ENCODE measurements around the gene DPYSL5. TPM values are rescaled to one million over a fixed set of nuclear protein-coding genes. Genes with fewer than 3 reads are reported as not detected.

Gene DPYSL5
- total and polyA plus RNA-seq, 4 donors = not detected

DNA sequence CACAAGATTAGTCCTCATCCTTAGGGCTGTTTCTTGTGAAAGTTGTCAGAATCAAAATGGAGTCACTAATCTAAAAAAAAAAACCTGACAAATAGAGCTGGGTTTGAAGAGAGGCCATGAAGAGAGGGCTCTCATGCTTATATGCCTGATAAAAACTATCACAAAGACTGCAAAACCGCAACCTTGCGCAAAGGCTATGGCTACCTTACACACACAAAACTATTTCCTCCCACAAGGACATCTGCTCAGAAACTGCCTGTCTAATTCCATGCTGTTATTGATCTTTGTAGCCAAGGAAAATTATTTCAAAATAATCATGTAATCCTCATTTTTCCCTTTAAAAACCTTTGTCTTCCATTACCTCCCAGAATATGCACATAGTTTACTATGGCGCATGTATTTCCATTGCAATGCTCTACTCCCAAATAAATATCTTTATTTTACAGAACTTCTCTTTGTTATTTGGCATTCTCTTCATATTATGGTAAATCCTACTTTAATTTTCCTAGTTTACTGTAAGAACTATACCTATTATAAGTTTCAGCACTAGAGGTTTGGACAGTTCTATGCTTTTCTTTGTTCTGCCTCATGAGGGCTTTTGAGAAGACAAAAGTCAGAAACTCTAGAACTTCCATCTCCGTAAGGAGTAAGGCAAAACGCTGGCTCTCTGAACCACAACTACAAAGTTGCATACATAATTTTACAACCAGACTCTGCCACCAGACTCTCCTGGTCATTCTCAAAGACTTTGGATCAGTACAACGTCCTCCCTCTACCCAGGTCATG, 9.6 kb upstream of the DPYSL5 start:
- Histone ChIP-seq H3K4me1 (ENCODE audit: control insufficient read depth in 4 of 4, insufficient read depth in 4 of 4, low read length in 3 of 4) (no peaks in the 10 kb centered on the region), H3K36me3 (ENCODE audit: control insufficient read depth in 4 of 4, insufficient read depth in 3 of 4, low read depth in 1 of 4, low read length in 3 of 4) (no peaks in the 10 kb centered on the region), H3K27me3 (ENCODE audit: control insufficient read depth in 4 of 4, insufficient read depth in 4 of 4, low read length in 3 of 4) (peaks cover 0 to 13% (median 1%) of the 10 kb centered on the region in 4 donors), H3K9me3 (ENCODE audit: control insufficient read depth in 4 of 4, low read length in 3 of 4) (no peaks in the 10 kb centered on the region), H3K4me3 (ENCODE audit: low read depth in 1 of 3, low read length in 3 of 3) (no peak overlapping the region), H3K9ac (ENCODE audit: low read depth in 1 of 2, low read length in 2 of 2) (no peak overlapping the region), H3K27ac (ENCODE audit: low read depth in 1 of 2, low read length in 2 of 2) (no peak overlapping the region)
- DNase-seq (ENCODE audit: low spot score) = no peak
- TF ChIP-seq, protein P1, sequence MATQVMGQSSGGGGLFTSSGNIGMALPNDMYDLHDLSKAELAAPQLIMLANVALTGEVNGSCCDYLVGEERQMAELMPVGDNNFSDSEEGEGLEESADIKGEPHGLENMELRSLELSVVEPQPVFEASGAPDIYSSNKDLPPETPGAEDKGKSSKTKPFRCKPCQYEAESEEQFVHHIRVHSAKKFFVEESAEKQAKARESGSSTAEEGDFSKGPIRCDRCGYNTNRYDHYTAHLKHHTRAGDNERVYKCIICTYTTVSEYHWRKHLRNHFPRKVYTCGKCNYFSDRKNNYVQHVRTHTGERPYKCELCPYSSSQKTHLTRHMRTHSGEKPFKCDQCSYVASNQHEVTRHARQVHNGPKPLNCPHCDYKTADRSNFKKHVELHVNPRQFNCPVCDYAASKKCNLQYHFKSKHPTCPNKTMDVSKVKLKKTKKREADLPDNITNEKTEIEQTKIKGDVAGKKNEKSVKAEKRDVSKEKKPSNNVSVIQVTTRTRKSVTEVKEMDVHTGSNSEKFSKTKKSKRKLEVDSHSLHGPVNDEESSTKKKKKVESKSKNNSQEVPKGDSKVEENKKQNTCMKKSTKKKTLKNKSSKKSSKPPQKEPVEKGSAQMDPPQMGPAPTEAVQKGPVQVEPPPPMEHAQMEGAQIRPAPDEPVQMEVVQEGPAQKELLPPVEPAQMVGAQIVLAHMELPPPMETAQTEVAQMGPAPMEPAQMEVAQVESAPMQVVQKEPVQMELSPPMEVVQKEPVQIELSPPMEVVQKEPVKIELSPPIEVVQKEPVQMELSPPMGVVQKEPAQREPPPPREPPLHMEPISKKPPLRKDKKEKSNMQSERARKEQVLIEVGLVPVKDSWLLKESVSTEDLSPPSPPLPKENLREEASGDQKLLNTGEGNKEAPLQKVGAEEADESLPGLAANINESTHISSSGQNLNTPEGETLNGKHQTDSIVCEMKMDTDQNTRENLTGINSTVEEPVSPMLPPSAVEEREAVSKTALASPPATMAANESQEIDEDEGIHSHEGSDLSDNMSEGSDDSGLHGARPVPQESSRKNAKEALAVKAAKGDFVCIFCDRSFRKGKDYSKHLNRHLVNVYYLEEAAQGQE (IDR thresholded peaks at IDR 0.05) = peak; percentile 98
- no peak for TF ChIP-seq EGR1 (IDR thresholded peaks at IDR 0.05; ENCODE audit: low read depth in 2 of 2)
- 56% methylated on average over 6 of the region's 6 CpGs for WGBS

DNA sequence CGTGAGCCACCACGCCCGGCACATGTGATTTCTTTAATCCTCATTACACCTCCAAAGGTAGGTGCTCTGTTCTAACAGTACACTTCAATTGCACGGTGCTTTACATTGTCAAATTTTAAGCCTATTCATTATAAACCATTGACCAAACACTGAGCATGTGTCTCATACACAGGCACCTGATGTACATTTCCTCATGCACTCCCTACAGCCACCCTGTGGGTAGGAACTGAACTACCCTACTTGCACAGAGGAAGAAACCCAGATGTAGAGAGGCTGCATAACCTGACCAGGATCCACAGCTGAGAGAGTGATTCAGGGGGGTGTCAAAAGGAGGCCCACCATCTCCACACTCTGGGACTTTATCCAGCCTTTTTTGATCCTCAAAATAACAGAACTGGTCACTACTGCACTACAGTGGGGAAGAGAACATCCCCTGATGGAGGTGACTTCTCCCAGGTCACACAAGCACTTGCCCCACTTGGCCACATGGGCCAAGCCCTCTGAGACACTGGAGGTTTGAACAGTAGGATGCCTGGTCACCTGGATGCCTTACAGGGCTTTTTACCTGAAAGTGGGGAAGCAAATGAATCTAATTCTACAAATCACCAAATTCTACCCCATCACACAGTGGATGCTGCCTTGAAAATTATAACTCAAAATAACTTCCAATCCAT, 6.9 kb upstream of the DPYSL5 start:
- Histone ChIP-seq H3K9me3 (ENCODE audit: control insufficient read depth in 4 of 4, low read length in 3 of 4) (no peaks in the 10 kb centered on the region), H3K27ac (ENCODE audit: low read depth in 1 of 2, low read length in 2 of 2) (no peak overlapping the region), H3K4me3 (ENCODE audit: low read depth in 1 of 3, low read length in 3 of 3) (no peak overlapping the region), H3K27me3 (ENCODE audit: control insufficient read depth in 4 of 4, insufficient read depth in 4 of 4, low read length in 3 of 4) (peaks cover 0 to 19% (median 9%) of the 10 kb centered on the region in 4 donors), H3K4me1 (ENCODE audit: control insufficient read depth in 4 of 4, insufficient read depth in 4 of 4, low read length in 3 of 4) (no peaks in the 10 kb centered on the region), H3K36me3 (ENCODE audit: control insufficient read depth in 4 of 4, insufficient read depth in 3 of 4, low read depth in 1 of 4, low read length in 3 of 4) (no peaks in the 10 kb centered on the region), H3K9ac (ENCODE audit: low read depth in 1 of 2, low read length in 2 of 2) (no peak overlapping the region)
- DNase-seq (ENCODE audit: low spot score) = no peak
- TF ChIP-seq JUND (IDR thresholded peaks at IDR 0.05) (no peak), RXRA (IDR thresholded peaks at IDR 0.05) (no peak), SP1 (IDR thresholded peaks at IDR 0.05) (no peak), RAD21 (IDR thresholded peaks at IDR 0.05) (peak in 1 of 2 donors; percentile 4)
- TF ChIP-seq, protein P2, sequence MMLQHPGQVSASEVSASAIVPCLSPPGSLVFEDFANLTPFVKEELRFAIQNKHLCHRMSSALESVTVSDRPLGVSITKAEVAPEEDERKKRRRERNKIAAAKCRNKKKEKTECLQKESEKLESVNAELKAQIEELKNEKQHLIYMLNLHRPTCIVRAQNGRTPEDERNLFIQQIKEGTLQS (IDR thresholded peaks at IDR 0.05) = no peak
- WGBS = 85% methylated on average over 4 of the region's 4 CpGs

DNA sequence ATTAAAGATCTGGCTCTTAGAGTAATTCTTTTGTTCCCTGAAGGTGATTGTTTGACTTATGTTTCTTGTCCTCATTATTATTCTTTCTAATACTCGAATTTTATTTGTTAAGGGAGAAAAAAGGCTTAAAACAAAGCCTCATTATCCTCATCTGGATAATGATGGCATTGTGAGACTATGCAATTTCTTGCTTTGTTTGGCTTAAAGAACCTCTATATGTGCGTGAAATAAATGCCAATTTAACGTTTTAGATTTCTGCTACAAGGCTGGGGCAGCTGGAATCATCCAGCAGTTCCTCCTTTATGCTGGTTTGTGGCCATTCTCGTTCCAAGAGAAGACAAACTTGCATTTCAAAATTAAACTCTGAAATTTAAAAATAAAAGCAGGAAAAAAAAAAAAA, 4.9 kb upstream of the DPYSL5 start:
- no peak overlapping the region for H3K9ac ChIP-seq (ENCODE audit: low read depth in 1 of 2, low read length in 2 of 2)
- peaks cover 2 to 18% (median 14%) of the 10 kb centered on the region in 4 donors for H3K27me3 ChIP-seq (ENCODE audit: control insufficient read depth in 4 of 4, insufficient read depth in 4 of 4, low read length in 3 of 4)
- H3K9me3 ChIP-seq (ENCODE audit: control insufficient read depth in 4 of 4, low read length in 3 of 4) = no peaks in the 10 kb centered on the region
- H3K4me3 ChIP-seq (ENCODE audit: low read depth in 1 of 3, low read length in 3 of 3) = no peak overlapping the region
- no peak for DNase-seq (ENCODE audit: low spot score)
- H3K36me3 ChIP-seq (ENCODE audit: control insufficient read depth in 4 of 4, insufficient read depth in 3 of 4, low read depth in 1 of 4, low read length in 3 of 4) = no peaks in the 10 kb centered on the region
- peaks cover 3 to 16% (median 6%) of the 10 kb centered on the region in 4 donors for H3K4me1 ChIP-seq (ENCODE audit: control insufficient read depth in 4 of 4, insufficient read depth in 4 of 4, low read length in 3 of 4)
- H3K27ac ChIP-seq (ENCODE audit: low read depth in 1 of 2, low read length in 2 of 2) = no peak overlapping the region
- 47% methylated on average over 4 of the region's 4 CpGs for WGBS
- TF ChIP-seq SP1 (IDR thresholded peaks at IDR 0.05) (no peak), EGR1 (IDR thresholded peaks at IDR 0.05; ENCODE audit: low read depth in 2 of 2) (no peak), YY1 (IDR thresholded peaks at IDR 0.05) (no peak), HNF4G (IDR thresholded peaks at IDR 0.05) (no peak), NR2F2 (IDR thresholded peaks at IDR 0.05) (no peak), GABPA (IDR thresholded peaks at IDR 0.05 in 1 of 2, conservative IDR thresholded peaks at IDR 0.05 in 1 of 2) (no peak), TAF1 (conservative IDR thresholded peaks at IDR 0.05) (no peak), FOXA2 (IDR thresholded peaks at IDR 0.05) (no peak), RXRA (IDR thresholded peaks at IDR 0.05) (no peak), JUND (IDR thresholded peaks at IDR 0.05) (no peak), HNF4A (conservative IDR thresholded peaks at IDR 0.05) (no peak), ZBTB33 (IDR thresholded peaks at IDR 0.05) (no peak)
- TF ChIP-seq, protein P2 (IDR thresholded peaks at IDR 0.05) = no peak
- TF ChIP-seq, protein P1 (IDR thresholded peaks at IDR 0.05) = no peak
- TF ChIP-seq, protein P3, sequence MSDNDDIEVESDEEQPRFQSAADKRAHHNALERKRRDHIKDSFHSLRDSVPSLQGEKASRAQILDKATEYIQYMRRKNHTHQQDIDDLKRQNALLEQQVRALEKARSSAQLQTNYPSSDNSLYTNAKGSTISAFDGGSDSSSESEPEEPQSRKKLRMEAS (IDR thresholded peaks at IDR 0.05) = no peak

All from liver (tissue), 9 donors.